HCT116 (cell line): ENCODE results near the gene ZNF423.

Experiments
- ATF3 ChIP-seq: IDR thresholded peaks from 2 replicates; pipeline ENCODE4 v1.6.1; 2012
- CEBPB ChIP-seq: IDR thresholded peaks from 2 replicates; pipeline ENCODE4 v1.6.1; 2012; ENCODE audit warnings: low read depth
- CTCF ChIP-seq, 3 experiments: fragments of 200-600 bp in 1 of 3; sonication (generic) in 1 of 3; IDR thresholded peaks in 2 of 3; conservative IDR thresholded peaks in 1 of 3; 2 replicates each; pipeline ENCODE4 v1.5.1; 2012 to 2017; ENCODE audit warnings: low read depth in 2 of 3, low read length in 2 of 3, antibody characterized with exemption in 1 of 3, borderline replicate concordance in 1 of 3, control low read depth in 1 of 3, mild to moderate bottlenecking in 1 of 3, mixed read lengths in 1 of 3, mixed run types in 1 of 3, moderate library complexity in 1 of 3; ENCODE audit not compliant: insufficient read depth in 1 of 3
- ZBTB33 ChIP-seq: IDR thresholded peaks from 2 replicates; pipeline ENCODE4 v1.6.1; 2011; ENCODE audit warnings: mild to moderate bottlenecking, low read length, moderate library complexity; ENCODE audit not compliant: insufficient replicate concordance; ENCODE audit errors: extremely low read depth

GRCh38 chr16:49767414-49767813 lies 88.5 kb downstream of the ZNF423 start:
- no peak for TF ChIP-seq CEBPB
- TF ChIP-seq CTCF (IDR thresholded peaks at IDR 0.05 in 2 of 3, conservative IDR thresholded peaks at IDR 0.05 in 1 of 3; ENCODE audit: borderline replicate concordance in 1 of 3, insufficient read depth in 1 of 3, low read depth in 2 of 3, low read length in 2 of 3), result no peak
- no peak for TF ChIP-seq ZBTB33
- no peak for TF ChIP-seq ATF3
